ENCODE results near the gene LAP3.

DNA sequence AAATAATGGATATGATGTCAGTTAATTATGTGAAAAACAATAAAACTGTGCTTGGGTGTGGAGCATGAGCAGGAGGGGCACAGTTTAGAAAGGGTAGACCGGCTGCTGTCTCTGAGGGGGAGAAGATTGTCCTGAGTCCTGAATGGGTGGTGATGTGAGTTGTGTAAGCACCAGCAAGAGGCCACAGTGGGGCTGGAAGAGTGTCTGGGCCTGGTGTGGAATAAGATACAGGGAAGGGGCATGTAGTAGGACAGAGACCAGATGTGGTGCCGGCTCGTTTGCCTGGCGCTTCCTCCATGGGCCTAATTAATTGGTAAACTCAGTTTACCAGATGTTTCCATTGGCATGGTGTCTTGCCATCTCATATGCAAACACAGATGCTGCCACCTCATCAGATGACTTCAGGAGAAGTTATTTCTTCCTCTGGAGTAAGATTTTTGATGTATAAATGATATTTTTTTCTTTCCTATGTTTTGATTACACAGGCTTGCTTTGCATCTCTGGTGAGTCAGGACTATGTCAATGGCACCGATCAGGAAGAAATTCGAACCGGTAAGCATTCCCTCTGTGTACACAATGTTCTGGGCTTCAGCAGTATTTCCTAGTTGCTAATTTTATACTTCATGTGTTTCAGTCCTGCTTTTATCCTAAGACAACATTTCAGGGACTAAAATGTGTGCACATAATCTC lies 42.6 kb downstream of the LAP3 start:
- TF ChIP-seq POLR2A (IDR thresholded peaks at IDR 0.05; ENCODE audit: low read length), result no peak
- TF ChIP-seq GATA1 (IDR thresholded peaks at IDR 0.05; ENCODE audit: low read depth, low read length), result no peak

Data from erythroblast (primary cell).